COR-L47 (cell line): Measurements from ENCODE around the gene CCDC142.
A peak's percentile ranks its signal among the peaks of the same experiment; 100 is the strongest.
"Not testable (repeated sequence)": the region's sequence is repeated elsewhere in the genome, so short reads cannot be mapped to it uniquely, and the experiment has no call there.

ENCODE experiments used
- DNase-seq: peaks from one replicate; lab custom pipeline; 2025; lab: John Stamatoyannopoulos, UW

Gene CCDC142

DNA sequence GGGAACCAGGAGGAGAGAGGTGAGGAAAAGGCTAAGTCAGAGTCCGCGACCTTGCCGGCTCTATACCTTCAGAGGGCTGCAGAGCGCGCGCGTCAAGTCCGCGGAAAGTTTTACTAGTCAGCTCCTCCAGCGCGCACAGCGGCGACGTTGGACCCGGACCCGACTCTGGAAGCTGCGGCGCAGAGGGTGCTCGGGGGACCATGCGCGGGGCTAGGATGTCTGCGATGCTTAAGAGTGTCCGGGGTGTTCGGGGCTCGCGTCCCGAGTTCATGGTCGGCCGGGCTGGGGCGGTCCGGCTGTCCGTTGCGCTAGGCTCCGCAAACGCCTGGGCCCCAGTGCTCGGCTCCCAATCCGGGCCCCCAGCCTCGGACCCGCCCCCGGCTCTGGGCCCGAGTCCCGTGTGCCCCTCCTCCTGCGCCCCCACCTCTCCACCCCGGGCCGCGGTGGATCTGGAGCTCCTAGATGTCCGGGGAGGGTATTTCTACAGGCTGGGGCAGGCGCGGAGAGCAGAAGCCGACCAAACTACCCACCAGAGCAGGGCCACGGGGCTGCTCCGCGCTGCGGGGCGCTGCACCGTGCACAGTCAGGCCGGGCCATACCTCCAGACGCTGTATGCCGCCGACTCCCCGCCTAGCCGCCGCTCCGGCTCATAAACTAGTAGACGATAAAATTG is 16.6 kb upstream of the CCDC142 start, which contains the start of gene LBX2:
LBX2 (minus strand) TSS at position 337 of the 673 bp plus-strand sequence; CDS start at position 271, 66 bp downstream.
- DNase-seq, result no peak

DNA sequence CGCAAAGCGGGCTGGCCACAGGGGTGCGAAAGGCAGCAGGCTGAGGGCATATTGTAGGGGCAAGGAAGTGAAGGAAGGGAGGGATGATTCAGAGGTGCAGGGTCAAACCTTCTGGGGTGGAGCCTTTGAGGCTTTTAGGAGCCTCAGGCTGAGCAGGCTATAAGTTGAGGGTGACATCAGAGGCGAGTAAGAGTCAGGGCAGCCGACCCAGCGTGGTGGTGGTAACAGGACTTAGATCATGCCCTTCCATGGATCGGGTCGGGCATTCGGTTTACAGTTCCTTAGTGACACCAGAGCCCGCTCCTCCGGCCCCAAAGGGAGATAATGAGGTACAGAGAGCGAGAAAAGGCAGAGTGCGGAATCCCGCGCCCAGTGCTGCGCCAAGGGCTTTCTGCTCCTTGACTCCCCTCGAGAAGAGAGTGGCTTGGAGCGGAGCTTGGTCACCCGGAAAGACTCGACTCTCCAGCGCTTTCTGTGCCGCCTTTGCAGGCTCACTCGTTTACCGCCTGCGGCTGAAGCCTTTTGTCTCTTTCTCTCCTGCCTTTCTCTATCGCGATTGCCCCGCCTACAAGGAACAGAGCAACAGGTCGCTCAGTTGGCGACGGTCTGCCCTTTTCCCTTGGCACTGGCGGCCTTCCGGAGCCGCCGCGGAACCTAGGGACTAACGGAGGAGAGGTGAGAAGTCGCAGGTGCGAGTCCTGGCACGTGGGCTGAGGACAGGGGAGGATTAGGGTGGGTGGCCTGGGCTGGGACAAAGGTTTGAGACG is 15.9 kb upstream of the CCDC142 start:
- DNase-seq, result no peak

DNA sequence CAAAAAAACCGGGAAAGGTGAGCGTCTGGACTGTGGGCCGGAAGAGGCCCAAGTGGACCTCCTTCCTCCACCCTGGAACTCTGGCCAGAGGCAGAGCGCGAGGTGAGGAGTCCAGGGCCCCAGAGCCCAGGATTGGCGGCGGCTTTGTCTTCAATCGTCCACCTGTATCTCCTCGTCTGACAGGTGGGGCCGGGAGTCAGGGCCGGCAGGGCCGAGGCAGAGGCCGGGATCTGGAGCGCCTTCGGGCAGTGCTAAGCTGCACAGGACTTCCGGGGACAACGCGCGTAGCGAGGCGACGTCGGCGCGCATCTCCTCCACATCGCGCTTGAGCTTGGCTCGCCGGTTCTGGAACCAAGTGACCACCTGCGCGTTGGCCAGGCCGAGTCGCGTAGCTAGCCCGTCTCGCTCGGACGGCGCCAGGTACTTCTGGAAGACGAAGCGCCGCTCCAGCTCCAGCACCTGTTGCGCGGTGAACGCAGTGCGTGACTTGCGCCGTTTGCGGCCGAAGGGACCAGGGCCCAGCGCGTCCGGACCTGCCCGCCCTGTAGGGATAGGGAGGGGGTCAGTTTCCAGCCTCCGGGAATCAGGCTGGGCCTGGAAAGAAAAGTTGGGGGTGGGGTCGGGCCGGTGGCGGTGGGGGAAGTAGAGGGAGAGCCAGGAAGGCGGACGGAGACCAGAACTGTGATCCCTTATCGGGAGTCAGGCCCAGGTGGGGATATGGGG is 15.1 kb upstream of the CCDC142 start:
- no peak for DNase-seq

DNA sequence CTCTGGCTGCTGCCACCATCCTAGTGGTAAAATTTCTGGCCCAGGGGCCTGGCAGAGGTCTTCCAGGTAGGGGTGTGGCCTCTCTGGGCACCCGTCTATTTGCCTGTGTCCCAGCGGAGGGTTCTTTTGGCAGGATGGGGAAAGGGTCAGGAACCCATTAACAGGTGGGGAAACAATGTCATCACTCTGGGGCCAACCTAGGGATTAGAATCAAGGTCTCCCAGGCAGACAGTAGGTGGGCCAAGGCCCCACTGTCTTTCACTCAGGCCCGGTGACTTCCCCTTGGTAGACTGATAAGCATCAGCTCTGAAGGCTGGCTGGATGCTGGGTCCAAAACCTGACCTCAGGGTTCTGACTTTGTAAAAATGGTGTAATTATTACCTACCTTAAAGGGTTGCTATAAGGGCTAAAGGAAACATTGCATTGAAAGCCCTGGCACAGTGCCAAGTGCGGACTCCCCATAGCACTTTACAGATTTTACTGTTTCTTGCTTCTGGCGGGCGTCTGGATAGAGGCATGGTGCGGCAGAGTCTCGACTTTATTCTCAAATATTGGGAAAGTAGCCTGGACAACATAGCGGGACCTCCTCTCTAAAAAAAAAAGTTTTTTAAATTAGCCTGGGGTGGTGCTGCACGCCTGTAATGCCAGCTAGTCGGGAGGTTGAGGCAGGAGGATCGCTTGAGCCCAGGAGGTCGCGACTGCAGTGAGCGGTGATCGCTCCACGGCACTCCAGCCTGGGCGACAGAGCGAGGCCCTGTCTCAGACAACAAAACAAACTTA is 14.4 kb upstream of the CCDC142 start:
- DNase-seq, result no peak

DNA sequence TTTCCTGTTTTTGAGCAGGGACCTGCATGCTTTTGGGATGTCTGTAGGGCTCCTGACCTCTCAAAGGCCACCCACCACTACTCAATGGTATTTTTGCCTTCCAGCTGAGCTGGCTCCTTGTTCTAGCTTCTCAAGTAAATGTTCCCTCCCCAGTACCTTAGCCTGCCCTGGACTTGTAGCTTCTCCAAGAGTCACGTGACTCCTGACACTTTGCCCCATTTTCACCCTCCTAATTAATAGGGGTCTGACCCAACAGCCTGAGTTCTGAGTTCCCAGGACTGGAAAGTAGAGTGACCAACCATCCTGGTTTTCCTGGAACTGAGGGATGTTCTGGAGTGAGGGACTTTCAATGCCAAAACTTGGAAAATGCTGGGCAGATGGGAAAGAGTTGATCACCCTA is 12.6 kb upstream of the CCDC142 start:
- no peak for DNase-seq

DNA sequence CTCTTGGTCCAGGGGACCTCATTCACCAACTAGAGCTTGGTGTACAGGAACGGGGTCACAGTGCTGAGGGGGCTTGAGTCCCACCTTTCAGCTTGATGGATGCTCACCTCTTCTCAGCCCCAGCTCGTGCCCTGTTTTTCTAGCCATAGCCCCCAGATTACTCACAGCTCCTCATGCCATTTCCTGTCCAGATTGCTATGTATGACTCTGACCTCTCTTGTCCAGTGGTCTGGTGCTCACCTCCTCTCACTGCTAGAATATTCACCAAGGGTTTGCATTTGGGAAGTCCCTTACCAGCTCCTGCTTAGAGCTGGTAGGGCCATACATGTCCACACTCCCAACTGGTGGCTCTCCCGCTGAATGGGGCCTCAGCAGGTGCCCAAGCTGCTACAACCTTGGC is 10.7 kb upstream of the CCDC142 start:
- no peak for DNase-seq

DNA sequence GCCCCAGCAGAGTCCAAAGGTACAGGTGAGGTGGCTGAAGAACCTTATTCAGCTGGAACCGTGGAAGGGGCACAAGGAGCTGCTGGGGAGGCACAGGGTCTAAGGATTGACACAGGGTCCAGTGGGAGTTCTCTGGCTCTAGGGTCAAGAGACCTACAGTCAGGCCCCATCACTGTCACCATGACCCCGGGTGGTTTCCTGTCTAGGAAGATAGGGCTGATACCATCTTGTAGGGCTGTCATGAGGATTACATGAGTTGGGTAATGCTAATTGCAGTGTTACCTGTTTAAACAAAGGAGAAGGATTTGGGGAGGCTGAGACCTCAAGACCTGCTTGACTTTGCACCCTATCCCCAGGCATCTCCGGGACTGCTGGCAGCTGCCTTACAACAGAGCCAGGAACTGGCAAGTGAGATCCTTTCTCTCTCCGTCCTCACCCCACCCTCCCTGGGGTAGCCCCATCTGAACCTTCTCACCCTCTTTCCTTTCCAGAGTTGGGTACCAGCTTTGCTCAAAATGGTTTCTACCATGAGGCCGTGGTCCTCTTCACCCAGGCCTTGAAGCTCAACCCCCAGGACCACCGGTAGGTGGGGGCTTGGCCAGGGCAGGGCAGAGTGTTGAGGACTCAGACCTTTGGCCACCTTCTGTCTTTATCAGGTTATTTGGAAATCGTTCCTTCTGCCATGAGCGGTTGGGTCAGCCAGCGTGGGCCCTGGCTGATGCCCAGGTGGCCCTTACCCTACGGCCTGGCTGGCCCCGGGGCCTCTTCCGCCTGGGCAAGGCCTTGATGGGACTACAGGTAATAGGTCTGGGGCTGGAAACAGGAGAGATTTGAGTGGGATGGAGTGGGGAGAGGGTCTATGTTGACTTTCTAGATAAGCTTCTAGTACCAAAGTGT is 9.1 kb upstream of the CCDC142 start:
- no peak for DNase-seq

DNA sequence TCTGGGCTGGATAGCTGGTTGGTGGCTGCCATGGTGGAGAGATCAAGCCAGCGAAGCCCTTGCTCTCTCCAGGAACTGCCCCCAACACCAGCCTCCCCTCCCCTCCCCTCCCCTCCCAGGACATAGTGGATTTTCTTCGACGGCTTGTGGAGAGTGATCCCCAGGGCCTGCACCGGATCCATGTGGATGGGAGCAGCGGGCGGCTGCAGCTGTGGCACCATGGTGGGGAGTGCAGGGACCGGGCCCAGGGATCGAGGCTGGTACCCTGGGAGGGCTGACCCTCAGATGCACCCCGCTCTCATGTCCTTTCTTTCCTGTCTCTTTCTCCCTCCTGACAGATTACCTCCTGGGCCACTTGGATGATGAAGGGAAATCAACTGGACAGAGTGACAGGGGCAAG is 7.1 kb upstream of the CCDC142 start:
- DNase-seq, result no peak

DNA sequence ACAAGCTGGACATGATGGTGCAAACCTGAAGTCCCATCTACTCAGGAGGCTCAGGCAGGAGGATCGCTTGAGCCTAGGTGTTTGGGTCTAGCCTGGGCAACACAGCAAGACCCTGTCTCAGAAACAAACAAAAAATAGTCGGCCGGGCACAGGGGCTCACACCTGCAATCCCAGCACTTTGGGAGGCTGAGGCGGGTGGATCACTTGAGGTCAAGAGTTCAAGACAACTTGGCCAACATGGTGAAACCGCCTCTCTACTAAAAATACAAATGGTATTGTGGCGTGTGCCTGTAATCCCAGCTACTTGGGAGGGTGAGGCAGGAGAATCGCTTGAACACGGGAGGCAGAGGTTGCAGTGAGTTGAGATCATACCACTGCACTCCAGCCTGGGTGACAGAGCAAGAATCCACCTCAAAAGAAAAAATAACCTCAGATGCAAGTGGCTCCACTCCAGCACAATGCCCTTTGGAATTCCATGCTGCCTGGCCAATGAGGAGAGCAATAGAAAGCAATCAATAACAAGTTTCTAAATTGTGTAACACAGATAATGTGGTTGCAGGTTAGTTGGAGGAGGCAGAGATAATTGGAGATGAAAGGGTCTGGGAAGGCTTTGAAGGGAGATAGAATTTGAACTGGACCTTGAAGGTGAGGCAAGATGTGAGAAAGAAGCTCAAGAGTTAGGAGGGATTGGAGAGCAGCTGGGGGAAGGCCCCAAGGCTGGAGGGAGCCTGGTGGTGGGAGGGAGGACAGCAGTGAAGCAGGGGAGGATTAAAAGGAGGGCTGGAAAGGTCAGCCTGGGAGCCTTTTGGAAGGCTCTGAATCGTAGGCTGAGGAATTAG is 6.1 kb upstream of the CCDC142 start:
- DNase-seq, result no peak

DNA sequence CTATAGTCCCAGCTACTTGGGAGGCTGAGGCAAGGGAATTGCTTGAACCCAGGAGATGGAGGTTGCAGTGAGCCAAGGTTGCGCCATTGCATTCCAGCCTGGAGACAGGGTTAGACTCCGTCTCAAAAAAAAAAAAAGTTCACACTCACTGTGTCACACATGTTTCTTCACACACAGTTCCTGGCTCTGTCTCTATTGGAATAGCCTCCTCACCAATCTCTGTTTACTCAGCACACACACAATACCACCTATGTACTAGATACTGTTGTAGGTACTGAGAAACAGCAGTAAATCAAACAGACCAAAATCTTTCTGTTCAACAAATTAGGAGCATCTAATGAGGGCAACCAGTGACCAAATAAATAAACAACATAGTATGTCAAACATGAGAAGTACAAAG is 3.3 kb upstream of the CCDC142 start:
- no peak for DNase-seq

DNA sequence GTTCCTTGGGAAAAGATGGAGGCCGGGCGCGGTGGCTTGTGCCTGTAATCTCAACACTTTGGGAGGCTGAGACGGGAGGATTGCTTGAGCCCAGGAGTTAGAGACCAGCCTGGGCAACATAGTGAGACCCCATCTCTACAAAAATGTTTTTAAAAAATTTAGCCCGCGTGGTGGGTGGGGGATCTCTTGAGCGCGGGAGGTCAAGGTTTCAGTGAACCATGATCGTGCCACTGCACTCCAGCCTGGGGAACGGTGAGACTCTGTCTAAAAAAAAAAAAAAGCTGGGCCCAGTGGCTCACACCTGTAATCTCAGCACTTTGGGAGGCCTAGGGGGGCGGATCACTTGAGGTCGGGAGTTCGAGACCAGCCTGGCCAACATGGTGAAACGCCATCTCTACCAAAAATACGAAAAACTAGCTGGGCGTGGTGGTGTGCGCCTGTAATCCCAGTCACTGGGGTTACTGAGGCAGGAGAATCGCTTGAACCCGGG is 922 bp upstream of the CCDC142 start:
- not testable (repeated sequence) for DNase-seq

DNA sequence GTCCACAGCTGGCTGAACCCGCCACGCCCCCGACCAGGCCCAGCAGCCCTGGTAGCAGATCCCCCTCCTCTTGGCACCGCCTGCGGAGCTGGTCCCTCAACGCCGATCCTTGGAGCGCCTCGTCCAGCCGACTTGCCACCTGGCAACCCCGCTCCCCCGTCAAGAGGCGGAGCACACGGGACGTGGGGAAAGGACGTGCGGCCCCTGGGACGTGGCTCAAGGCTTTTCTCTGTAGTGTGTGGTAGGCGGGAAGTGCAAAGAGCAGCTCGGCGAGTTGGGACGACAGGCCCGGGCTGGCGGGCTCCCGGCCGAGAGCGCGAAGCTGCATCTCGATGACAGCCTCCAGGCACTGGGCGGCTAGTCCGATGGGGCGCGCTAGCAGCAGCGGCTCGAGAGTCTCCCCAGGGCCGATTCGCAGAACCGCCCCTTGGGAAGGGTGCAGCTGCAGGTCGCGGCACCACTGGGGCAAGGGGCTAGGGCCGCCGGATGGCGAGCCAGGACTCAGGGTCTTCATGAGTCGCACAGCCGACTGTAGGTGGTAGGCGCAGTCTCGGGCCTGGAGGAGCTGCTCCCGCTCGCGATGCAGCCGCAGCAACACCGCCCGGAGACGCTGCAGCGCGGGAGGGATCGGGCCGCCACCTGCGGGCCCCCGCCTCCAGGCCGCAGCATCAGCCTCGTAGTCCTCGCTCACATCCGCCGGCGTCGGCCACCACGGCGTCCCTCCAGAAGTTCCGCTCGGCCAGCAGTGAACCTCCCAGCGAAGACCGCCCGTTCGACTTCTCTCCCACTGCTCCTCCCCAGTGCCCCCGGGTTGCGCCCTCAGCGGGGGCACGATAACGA is 617 bp downstream of the CCDC142 start:
- peak; percentile 59 for DNase-seq

DNA sequence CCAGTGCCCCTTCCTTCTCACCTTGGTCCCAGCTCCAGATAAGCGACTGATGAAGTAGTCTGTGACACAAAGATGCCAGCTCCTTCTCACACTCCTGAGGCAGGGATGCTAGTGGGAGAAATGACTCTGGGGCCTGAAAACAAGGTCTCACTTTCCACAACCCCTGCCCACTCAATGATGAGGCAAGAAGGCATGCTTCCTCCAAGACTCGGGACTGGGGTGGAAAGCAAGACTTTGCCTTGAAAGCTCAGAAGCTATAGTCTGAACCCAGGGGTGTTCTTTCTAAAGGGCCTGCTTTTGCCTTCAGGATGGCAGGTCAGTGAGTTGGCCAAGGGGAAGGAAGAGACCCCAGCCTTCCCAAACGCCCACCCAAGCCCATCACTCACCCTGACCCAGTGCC is 1.4 kb downstream of the CCDC142 start:
- DNase-seq, result no peak

DNA sequence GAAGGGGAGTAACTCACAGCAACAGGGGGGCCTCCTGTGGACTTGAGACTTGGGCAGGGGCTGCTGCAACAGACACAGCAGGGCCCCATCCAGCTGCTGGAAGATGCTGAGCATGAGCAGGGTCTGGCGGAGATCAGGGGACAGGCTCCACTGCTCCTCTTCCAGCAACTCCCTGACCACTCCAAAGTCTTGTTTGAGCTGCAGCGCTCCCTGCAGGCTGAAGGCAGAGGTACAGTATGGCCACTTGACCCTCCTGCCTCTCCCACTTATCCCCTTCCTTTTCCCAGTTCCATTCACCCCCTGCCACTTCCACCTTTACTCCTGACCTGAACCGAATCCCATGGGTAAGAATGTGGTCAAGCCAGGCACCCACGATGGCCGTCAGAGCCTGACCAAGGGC is 7.9 kb downstream of the CCDC142 start:
- DNase-seq, result no peak

DNA sequence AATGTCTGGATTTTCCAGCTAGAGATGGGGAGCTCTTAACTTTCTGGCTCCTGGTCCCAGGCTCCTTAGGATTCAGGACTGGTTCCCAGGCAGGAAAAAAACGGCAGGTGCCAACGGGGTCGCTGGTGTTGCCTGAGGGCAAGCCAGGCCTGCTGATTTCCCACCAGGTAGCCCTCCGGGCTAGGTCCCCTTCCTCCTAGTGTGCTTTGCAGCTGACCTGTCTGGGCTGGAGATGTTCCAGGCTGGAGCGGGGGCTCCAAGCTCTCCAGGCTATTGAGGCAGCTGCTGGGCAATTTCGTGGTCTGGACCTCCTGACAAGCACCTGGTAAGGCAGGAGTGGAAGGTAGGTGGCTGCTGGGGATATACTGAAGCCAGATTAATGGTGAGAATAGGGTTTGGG is 8.3 kb downstream of the CCDC142 start:
- DNase-seq, result no peak

DNA sequence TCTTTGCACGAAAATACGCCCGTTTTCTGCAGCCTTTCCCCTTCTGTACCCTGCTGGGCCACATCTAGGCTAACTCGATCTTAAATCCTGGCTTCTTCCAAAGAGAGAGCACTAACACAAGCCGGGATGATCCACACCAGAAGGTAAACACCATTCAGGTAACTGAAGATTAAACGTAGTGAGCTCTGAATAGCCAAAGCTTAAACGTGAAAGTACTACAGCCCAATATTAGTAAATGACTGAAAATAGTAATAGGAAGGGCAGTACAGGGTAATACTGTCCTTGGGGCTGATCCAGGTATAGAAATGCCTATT is 9.9 kb downstream of the CCDC142 start:
- no peak for DNase-seq

DNA sequence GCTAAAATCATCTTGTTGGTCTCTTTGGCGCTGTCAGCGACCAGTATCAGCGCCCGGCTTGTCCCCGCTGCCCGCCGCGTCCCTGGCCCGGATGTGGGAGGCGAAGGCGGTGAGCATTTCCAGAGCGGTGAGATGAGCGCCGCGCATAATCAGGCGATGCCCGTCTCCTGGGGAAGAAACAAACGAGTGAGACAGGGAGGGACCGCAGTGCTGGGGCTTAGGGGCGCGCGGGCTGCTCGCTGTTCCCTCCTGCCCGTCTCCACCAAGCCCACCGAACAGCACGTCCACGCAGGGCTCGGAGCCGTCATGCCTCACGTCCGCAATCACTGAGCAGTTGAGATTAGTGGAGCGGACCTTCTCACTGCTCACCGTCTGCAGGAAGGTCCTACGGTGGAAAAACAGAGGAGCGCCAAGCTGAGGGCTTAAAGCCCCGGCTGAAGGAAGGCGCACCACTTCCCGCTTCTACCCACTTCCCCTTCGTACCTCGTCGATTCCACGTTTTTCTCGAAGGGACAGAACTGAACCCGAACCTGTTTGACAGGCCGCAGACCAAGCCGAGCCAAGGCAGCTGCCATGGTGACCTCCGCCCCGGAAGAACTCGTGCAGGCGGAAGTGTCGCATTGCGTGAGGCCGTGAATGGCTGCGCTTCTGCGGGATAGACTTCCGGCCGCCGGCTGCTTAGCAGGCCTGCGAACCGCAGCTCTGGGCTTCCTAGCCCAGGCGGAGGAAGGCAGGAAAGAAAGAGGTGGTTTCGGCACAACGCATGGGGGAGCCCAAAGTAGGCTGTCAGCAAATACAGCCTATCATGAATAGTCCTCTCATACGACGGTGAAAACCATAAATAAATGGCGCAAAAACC is 10.5 kb downstream of the CCDC142 start, which contains the start of gene MRPL53:
MRPL53 (minus strand) TSS at position 595 of the 859 bp plus-strand sequence; CDS start at position 575, 20 bp downstream.
- peak; percentile 92 for DNase-seq
